GM12873 (cell line): ENCODE measurements around the gene MYO7B.

Experiments used
- CTCF ChIP-seq: IDR thresholded peaks from 2 replicates; pipeline ENCODE4 v1.5.1; 2012; ENCODE audit warnings: low read depth, mild to moderate bottlenecking, moderate library complexity, low read length, control low read depth; ENCODE audit not compliant: insufficient read depth; ENCODE audit errors: missing control alignments

The MYO7B gene

DNA sequence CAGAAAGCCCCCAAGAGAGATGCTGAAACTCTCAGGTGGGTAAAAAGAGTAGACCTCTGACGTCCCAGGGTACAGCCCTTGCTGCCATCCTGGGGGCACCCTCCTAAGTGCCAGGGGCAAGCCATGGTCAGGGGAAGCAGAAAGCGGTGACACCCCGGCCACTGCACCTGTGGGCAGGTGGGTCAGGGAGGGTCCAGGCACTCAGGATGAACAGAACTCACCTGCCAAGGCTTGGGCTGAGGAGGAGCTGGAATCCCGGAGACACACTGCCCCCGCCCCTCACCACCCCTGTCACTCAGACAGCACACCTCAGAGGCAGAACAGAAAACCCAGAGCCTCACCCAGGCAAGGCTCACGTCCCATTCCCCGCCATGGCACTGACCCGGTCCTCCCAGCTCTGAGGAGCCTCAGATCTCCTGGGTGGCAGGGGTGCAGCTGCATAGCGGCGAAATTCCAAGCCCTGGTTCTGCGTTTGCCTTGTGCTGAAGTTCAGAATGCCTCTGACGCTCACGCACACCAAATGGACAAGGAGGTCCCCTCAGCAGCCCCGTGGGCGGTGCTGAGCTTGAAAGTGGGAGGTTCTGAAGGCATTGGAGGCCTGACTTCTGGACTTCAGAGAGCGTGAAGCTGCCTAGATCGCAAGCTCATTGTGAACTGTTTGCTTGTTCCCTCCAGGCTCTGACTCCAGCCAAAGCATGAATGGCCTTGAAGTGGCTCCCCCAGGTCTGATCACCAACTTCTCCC, 114.7 kb downstream of the MYO7B start:
- no peak for TF ChIP-seq CTCF

- no peak for TF ChIP-seq CTCF
Observed at GRCh38 chr2:127650785-127651380, 115.4 kb downstream of the MYO7B start.

DNA sequence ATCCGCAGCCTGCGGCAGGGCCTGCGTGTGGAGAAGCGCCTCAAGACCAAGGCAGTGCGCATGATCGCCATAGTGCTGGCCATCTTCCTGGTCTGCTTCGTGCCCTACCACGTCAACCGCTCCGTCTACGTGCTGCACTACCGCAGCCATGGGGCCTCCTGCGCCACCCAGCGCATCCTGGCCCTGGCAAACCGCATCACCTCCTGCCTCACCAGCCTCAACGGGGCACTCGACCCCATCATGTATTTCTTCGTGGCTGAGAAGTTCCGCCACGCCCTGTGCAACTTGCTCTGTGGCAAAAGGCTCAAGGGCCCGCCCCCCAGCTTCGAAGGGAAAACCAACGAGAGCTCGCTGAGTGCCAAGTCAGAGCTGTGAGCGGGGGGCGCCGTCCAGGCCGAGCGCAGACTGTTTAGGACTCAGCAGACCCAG, 115.9 kb downstream of the MYO7B start:
- no peak for TF ChIP-seq CTCF

- no peak for TF ChIP-seq CTCF
Observed at GRCh38 chr2:127651971-127652550, 116.6 kb downstream of the MYO7B start.

DNA sequence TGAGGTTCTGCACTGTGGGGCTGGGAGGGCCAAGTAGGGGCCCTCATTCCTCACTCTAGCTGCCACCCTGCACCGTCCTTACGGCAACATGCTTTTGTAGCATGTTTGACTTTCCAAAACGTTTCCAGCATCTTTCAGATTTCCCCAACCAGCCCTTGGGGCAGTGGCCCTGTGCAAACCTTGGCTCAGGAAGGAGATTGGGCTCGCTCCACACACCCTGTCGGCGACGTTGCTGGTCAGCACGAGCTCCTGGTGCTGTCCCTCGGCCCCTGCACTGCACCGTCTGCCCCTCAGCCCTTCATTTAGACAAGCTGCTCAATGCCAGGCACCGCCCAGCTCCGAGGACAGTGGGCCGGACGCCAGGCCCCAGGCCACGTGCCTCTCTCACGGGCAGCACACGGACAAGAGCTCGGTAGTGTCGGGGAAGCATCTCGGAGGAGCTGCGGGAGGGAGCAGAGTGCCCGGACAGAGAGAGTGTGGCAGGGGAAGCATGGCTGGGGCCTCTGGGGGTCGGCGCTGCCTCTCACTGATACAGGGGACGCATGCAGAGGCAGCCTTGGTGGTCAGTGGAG, 117.4 kb downstream of the MYO7B start:
- no peak for TF ChIP-seq CTCF

DNA sequence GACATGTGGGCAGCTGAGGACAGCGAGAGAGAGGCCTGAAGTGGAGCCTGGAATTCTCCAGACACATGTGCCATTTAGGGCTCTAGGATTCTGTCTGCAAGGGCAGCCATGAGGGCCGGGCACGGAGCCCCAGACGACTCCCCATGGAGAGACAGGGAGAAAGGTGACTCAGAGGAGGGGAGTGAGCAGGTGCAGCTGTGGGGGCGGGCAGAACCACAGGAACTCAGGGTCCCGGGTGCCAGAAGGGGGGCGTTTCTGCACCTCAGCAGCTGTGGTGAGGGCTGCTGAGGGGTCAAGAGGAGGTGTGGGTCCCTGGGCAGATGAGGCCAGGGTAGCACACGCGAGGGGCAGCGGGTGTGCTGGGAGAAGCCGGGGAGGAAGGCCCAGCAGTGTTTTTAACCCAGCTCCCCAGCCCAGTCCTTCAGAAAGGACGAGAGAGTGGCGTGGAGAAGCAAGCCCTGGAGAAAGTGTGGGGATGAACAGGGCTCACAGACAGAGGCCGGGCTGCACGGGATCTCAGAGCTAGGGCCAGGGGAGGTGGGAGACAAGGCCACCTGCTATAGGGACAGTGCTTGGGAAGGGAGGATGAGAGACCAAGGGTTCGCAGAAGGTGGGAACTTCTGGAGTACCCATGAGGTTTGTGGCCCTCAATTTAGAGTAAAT, 118.1 kb downstream of the MYO7B start:
- no peak for TF ChIP-seq CTCF

DNA sequence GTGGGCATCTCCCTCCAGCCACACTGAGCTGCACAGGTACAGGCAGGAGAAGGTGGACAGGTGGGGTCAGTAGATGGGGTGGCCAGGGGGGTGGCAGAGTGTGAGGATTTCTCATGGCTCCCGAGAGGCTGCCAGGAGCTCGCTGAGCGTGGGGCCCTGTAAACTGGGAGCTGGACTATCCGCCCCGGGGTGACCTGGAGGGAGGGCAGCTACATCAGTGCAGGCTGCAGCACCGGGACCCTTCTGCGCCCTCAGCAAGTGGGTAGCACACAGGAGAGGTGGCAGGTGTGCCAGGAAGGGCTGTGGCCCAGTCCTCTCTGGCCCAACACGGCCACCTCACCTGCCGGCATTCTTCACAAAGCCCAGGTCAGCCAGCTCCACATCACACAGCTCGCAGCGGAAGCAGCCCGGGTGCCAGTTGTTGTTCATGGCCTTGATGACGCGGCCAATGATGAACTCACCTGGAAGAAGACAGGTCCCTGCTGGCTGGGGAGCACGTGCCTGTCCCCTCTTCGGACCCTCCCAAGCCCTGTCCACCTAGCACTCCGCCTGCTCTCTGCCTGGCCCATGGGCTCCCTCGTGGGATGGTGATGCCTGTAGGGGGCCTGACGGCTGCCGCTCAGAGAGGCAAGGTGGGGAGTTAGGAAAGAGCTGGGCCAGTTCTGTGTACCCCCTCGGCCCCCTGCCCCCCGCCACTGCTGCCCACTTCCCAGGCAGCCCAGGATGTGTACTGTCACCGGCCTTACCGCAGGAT, 118.8 kb downstream of the MYO7B start:
- TF ChIP-seq CTCF = no peak
